ENCODE results near the gene C1orf141.
"Not testable (repeated sequence)": the region's sequence is repeated elsewhere in the genome, so short reads cannot be mapped to it uniquely, and the experiment has no call there.

The C1orf141 gene

GRCh38 chr1:67142931-67143330 is 8.2 kb upstream of the C1orf141 start:
- DNase-seq (ENCODE audit: low read depth in 2 of 2), result no peak

GRCh38 chr1:67141832-67142231 is 7.1 kb upstream of the C1orf141 start:
- DNase-seq (ENCODE audit: low read depth in 2 of 2), result not testable (repeated sequence)

- DNase-seq (ENCODE audit: low read depth in 2 of 2), result no peak
These were observed 5.7 kb upstream of the C1orf141 start for GRCh38 chr1:67140460-67140859.

GRCh38 chr1:67138813-67139499 is 4.2 kb upstream of the C1orf141 start:
- no peak for DNase-seq (ENCODE audit: low read depth in 2 of 2)

GRCh38 chr1:67137307-67137753 is 2.6 kb upstream of the C1orf141 start:
- no peak for DNase-seq (ENCODE audit: low read depth in 2 of 2)

- DNase-seq (ENCODE audit: low read depth in 2 of 2), result no peak
These were observed 584 bp upstream of the C1orf141 start for GRCh38 chr1:67135354-67135753.

- no peak for DNase-seq (ENCODE audit: low read depth in 2 of 2)
These were observed 1.6 kb downstream of the C1orf141 start for GRCh38 chr1:67133177-67133576.

GRCh38 chr1:67130673-67131072 is 4.1 kb downstream of the C1orf141 start:
- DNase-seq (ENCODE audit: low read depth in 2 of 2), result no peak

GRCh38 chr1:67126974-67127373 is 7.8 kb downstream of the C1orf141 start:
- DNase-seq (ENCODE audit: low read depth in 2 of 2), result no peak

GRCh38 chr1:67126111-67126746 is 8.5 kb downstream of the C1orf141 start:
- no peak for DNase-seq (ENCODE audit: low read depth in 2 of 2)

- DNase-seq (ENCODE audit: low read depth in 2 of 2), result no peak
These were observed 10.3 kb downstream of the C1orf141 start for GRCh38 chr1:67124455-67124854.

- no peak for DNase-seq (ENCODE audit: low read depth in 2 of 2)
These were observed 13.7 kb downstream of the C1orf141 start for GRCh38 chr1:67120855-67121619.

- DNase-seq (ENCODE audit: low read depth in 2 of 2), result no peak
These were observed 16.1 kb downstream of the C1orf141 start for GRCh38 chr1:67118646-67119045.

GRCh38 chr1:67118191-67118590 is 16.6 kb downstream of the C1orf141 start:
- no peak for DNase-seq (ENCODE audit: low read depth in 2 of 2)

GRCh38 chr1:67114162-67114561 is 20.6 kb downstream of the C1orf141 start:
- DNase-seq (ENCODE audit: low read depth in 2 of 2), result no peak

GRCh38 chr1:67110352-67110751 is 24.4 kb downstream of the C1orf141 start:
- no peak for DNase-seq (ENCODE audit: low read depth in 2 of 2)

- DNase-seq (ENCODE audit: low read depth in 2 of 2), result no peak
These were observed 29.3 kb downstream of the C1orf141 start for GRCh38 chr1:67105508-67105907.

GRCh38 chr1:67103548-67103947 is 31.2 kb downstream of the C1orf141 start:
- DNase-seq (ENCODE audit: low read depth in 2 of 2), result no peak

- no peak for DNase-seq (ENCODE audit: low read depth in 2 of 2)
These were observed 33.9 kb downstream of the C1orf141 start for GRCh38 chr1:67100833-67101232.

- DNase-seq (ENCODE audit: low read depth in 2 of 2), result no peak
These were observed 37.5 kb downstream of the C1orf141 start for GRCh38 chr1:67097305-67097704.

GRCh38 chr1:67094191-67094590 is 40.6 kb downstream of the C1orf141 start:
- no peak for DNase-seq (ENCODE audit: low read depth in 2 of 2)

GRCh38 chr1:67089685-67090208 is 45.0 kb downstream of the C1orf141 start:
- DNase-seq (ENCODE audit: low read depth in 2 of 2), result no peak

- no peak for DNase-seq (ENCODE audit: low read depth in 2 of 2)
These were observed 46.3 kb downstream of the C1orf141 start for GRCh38 chr1:67088440-67088839.
